H1 (cell line): ENCODE results near the gene SNX19. TPM values are rescaled to one million over a fixed set of nuclear protein-coding genes. Genes with fewer than 3 reads are reported as not detected.

Experiments
- CBX5 ChIP-seq: fragments of 300-800, 300-1000 bp; sonication (generic); IDR thresholded peaks from 2 replicates; pipeline ENCODE4 v1.7.1; 2016; ENCODE audit warnings: antibody characterized with exemption, low read length, low read depth
- EZH2 ChIP-seq: fragments of 200-600 bp; sonication (generic); IDR thresholded peaks from 2 replicates; pipeline ENCODE4 v1.7.1; 2012; ENCODE audit warnings: low read depth, mild to moderate bottlenecking, moderate library complexity, low read length, inconsistent platforms; ENCODE audit not compliant: severe bottlenecking
- HDAC2 ChIP-seq, 2 experiments: fragments of 300-600 bp in 1 of 2; sonication (generic) in 1 of 2; IDR thresholded peaks; 2 replicates each; pipeline ENCODE4 v1.6.1; 2011 to 2012; ENCODE audit warnings: low read depth in 2 of 2, low read length in 2 of 2, mild to moderate bottlenecking in 2 of 2, moderate library complexity in 2 of 2, borderline replicate concordance in 1 of 2, inconsistent platforms in 1 of 2
- NRF1 ChIP-seq: IDR thresholded peaks from 2 replicates; pipeline ENCODE4 v1.6.1; 2011; ENCODE audit warnings: mild to moderate bottlenecking, low read depth, low read length, improper control_type of control experiment
- RBBP5 ChIP-seq: IDR thresholded peaks from 2 replicates; pipeline ENCODE4 v1.7.1; 2012; ENCODE audit warnings: low read depth, mild to moderate bottlenecking, inconsistent platforms, low read length, moderate library complexity, borderline replicate concordance
- SIX5 ChIP-seq: IDR thresholded peaks from 2 replicates; pipeline ENCODE4 v1.6.1; 2011; ENCODE audit warnings: mild to moderate bottlenecking, low read depth, low read length
- TBP ChIP-seq: IDR thresholded peaks from 2 replicates; pipeline ENCODE4 v1.6.1; 2011; ENCODE audit warnings: low read depth, low read length, improper control_type of control experiment
- TCF12 ChIP-seq: IDR thresholded peaks from 2 replicates; pipeline ENCODE4 v1.6.1; 2011; ENCODE audit warnings: low read depth, mild to moderate bottlenecking, low read length
- polyA plus RNA-seq, 7 experiments: library from polyadenylated mRNA; depleted of rRNA in 3 of 7; stranded (reverse) in 5 of 7; unstranded in 2 of 7; fragments of >200 nt in 5 of 7; fragments of 200-250 nt in 2 of 7; gene quantifications; 1 replicate in 5 of 7; 2 replicates in 1 of 7; 4 replicates in 1 of 7; pipeline versions ENCODE4 v1.2.1 to v1.2.3, GENCODE V29; 2011 to 2013; ENCODE audit warnings: missing spikeins in 2 of 7, mixed read lengths in 2 of 7
- total RNA-seq: library from RNA; stranded (reverse); fragmentation: NEBNext Ultra II Directional; extraction: Animal tissue kit (Norgen Biotek cat#: 25700); gene quantifications from 2 replicates; pipeline ENCODE4 v1.2.1, GENCODE V29; 2021

Gene SNX19
- total and polyA plus RNA-seq, 2 of the 8 experiments (the other 6 are each of a cell fraction or from before 2014, with no cell fraction given), result 15.0 to 25.2 TPM

- TF ChIP-seq NRF1, result no peak
- no peak for TF ChIP-seq HDAC2 (IDR thresholded peaks at IDR 0.05; ENCODE audit: borderline replicate concordance in 1 of 2, low read depth in 2 of 2, low read length in 2 of 2)
- TF ChIP-seq SIX5, result no peak
- TF ChIP-seq TCF12, result no peak
- TF ChIP-seq TBP, result no peak
- TF ChIP-seq EZH2, result no peak
- no peak for TF ChIP-seq CBX5
- no peak for TF ChIP-seq RBBP5
Measured at GRCh38 chr11:130839981-130840666, 76.2 kb downstream of the SNX19 start (continued).
